GM23248 (cell line): ENCODE data around the gene FA2H. TPM values are rescaled to one million over a fixed set of nuclear protein-coding genes. Genes with fewer than 3 reads are reported as not detected.
"Not testable (repeated sequence)": the region's sequence is repeated elsewhere in the genome, so short reads cannot be mapped to it uniquely, and the experiment has no call there.

Experiments used
- DNase-seq: peaks from one replicate; pipeline ENCODE4 v3.0.0-alpha.2; 2015
- H2AFZ ChIP-seq: fragments of 200-600 bp; sonication (generic); 2 replicates; pipeline ENCODE4 v1.6.1; 2016; ENCODE audit warnings: antibody characterized with exemption
- H3F3A ChIP-seq: fragments of 200-600 bp; sonication (generic); 2 replicates; pipeline ENCODE4 v1.6.1; 2016; ENCODE audit warnings: mild to moderate bottlenecking, antibody characterized with exemption, mixed run types; ENCODE audit not compliant: insufficient read depth
- H3K27ac ChIP-seq: fragments of 200-600 bp; sonication (generic); 2 replicates; pipeline ENCODE4 v1.5.1; 2016; ENCODE audit warnings: mild to moderate bottlenecking
- H3K27me3 ChIP-seq: fragments of 200-600 bp; sonication (generic); replicated peaks from 2 replicates; pipeline ENCODE4 v1.6.1; 2016; ENCODE audit warnings: mild to moderate bottlenecking; ENCODE audit not compliant: insufficient read depth
- H3K36me3 ChIP-seq: fragments of 200-600 bp; sonication (generic); 2 replicates; pipeline ENCODE4 v1.6.1; 2016; ENCODE audit warnings: low read depth, mild to moderate bottlenecking
- H3K4me1 ChIP-seq: fragments of 200-600 bp; sonication (generic); 2 replicates; pipeline ENCODE4 v1.6.1; 2016; ENCODE audit warnings: mild to moderate bottlenecking; ENCODE audit not compliant: insufficient read depth
- H3K4me2 ChIP-seq: fragments of 200-600 bp; sonication (generic); one replicate; pipeline ENCODE4 v1.6.1; 2016; ENCODE audit warnings: mild to moderate bottlenecking; ENCODE audit not compliant: unreplicated experiment
- H3K4me3 ChIP-seq: fragments of 200-600 bp; sonication (generic); 2 replicates; pipeline ENCODE4 v1.5.1; 2016; ENCODE audit warnings: mild to moderate bottlenecking
- H3K79me2 ChIP-seq: fragments of 200-600 bp; sonication (generic); 2 replicates; pipeline ENCODE4 v1.6.1; 2016; ENCODE audit warnings: mild to moderate bottlenecking; ENCODE audit not compliant: insufficient read depth
- H3K9ac ChIP-seq: fragments of 200-600 bp; sonication (generic); 2 replicates; pipeline ENCODE4 v1.6.1; 2016; ENCODE audit warnings: mild to moderate bottlenecking
- H3K9me2 ChIP-seq: fragments of 200-600 bp; sonication (generic); 2 replicates; pipeline ENCODE4 v1.6.1; 2016; ENCODE audit warnings: mixed run types, mild to moderate bottlenecking, moderate library complexity; ENCODE audit not compliant: insufficient read depth
- H3K9me3 ChIP-seq: fragments of 200-600 bp; sonication (generic); one replicate; pipeline ENCODE4 v1.6.1; 2017; ENCODE audit warnings: low read depth
- H4K20me1 ChIP-seq: fragments of 200-600 bp; sonication (generic); 2 replicates; pipeline ENCODE4 v1.6.0; 2016; ENCODE audit not compliant: insufficient read depth
- EZH2 ChIP-seq: fragments of 200-600 bp; sonication (generic); IDR thresholded peaks from 2 replicates; pipeline ENCODE4 v1.6.1; 2018; ENCODE audit warnings: antibody characterized with exemption, mild to moderate bottlenecking; ENCODE audit not compliant: insufficient read depth, poor library complexity, severe bottlenecking
- EZH2phosphoT487 ChIP-seq: fragments of 200-600 bp; sonication (generic); IDR thresholded peaks from 2 replicates; pipeline ENCODE4 v1.6.1; 2018; ENCODE audit warnings: antibody characterized with exemption, moderate library complexity, mild to moderate bottlenecking, low read depth; ENCODE audit not compliant: insufficient read depth
- WGBS, 2 experiments: methylation state at CpG; one replicate each; pipeline ENCODE4 v1.1.6; 2015 to 2017; ENCODE audit warnings: low lambda C conversion rate in 2 of 2, low coverage in 1 of 2; ENCODE audit errors: missing lambda C conversion rate in 2 of 2; 5-methylcytosine and 5-hydroxymethylcytosine counted together
- in situ Hi-C: fragments of 300-500 bp; cut with MboI; formaldehyde crosslinking; loops from 2 replicates; pipeline ENCODE4 v1.15.0; 2020
- polyA plus RNA-seq: library from polyadenylated mRNA; unstranded; fragments of >200 nt; fragmentation: Nextera tagmentation; extraction: Ambion mirVana; gene quantifications from 2 replicates; pipeline ENCODE4 v1.2.1, GENCODE V29; 2016
- total RNA-seq: library from RNA; depleted of rRNA; stranded (reverse); fragments of >200 nt; shearing (Covaris generic); gene quantifications from 2 replicates; pipeline ENCODE4 v1.2.3, GENCODE V29; 2014

Gene FA2H
- total and polyA plus RNA-seq, 2 experiments from 2014 or later: not detected

DNA sequence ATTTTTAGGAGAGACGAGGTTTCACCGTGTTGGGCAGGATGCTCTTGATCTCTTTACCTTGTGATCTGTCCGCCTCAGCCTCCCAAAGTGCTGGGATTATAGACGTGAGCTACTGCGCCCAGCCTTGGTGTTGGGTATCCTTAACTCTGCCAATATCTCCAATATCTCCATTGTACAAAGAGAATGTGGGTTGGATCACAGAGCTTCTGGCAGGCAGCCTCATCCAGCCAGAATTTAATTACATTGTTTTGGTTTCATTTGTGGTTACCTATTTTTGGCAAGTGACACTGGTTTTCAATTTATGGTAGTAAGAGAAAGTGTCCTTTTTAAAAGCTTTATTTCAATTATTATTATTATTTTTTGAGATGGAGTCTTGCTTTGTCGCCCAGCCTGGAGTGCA, 93.9 kb downstream of the FA2H start:
- Histone ChIP-seq H2AFZ (no peak overlapping the region), H4K20me1 (no peaks in the 10 kb centered on the region), H3K9me3 (no peaks in the 10 kb centered on the region), H3K79me2 (no peaks in the 10 kb centered on the region), H3K9ac (no peak overlapping the region), H3K4me1 (no peaks in the 10 kb centered on the region), H3K9me2 (no peaks in the 10 kb centered on the region), H3K4me3 (no peak overlapping the region), H3K27ac (no peak overlapping the region), H3K27me3 (no peaks in the 10 kb centered on the region), H3K36me3 (no peaks in the 10 kb centered on the region), H3K4me2 (no peak overlapping the region), H3F3A (no peaks in the 10 kb centered on the region)
- no peak for TF ChIP-seq EZH2
- TF ChIP-seq EZH2phosphoT487: no peak
- DNase-seq: no peak
- in situ Hi-C loops: no loop called here
- WGBS, 2 experiments: 79 to 85% methylated on average over 6 of the region's 6 CpGs

DNA sequence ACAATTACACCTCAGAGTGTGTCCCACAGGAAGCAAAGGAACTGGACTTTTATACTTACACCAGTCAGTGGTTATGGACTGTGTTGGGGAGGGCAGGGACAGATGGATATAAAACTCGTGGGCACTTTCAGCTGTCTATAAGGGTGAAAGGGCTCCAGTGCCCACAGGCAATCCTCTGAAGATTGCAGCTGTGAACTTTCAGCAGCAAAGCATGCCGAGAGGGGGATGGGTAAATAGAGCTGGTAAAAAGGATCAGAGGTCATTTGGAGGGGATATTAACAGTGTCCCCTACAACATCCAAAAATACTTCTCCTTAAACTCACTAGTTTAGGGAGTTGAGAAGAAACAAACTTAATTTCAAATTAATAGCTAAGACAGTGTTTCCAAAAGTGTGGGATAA, 94.6 kb downstream of the FA2H start:
- Histone ChIP-seq H3K36me3 (no peaks in the 10 kb centered on the region), H3K27me3 (no peaks in the 10 kb centered on the region), H3K9ac (no peak overlapping the region), H4K20me1 (no peaks in the 10 kb centered on the region), H3K4me2 (no peak overlapping the region), H3K4me1 (no peaks in the 10 kb centered on the region), H2AFZ (no peak overlapping the region), H3K4me3 (no peak overlapping the region), H3K9me3 (no peaks in the 10 kb centered on the region), H3K9me2 (no peaks in the 10 kb centered on the region), H3F3A (no peaks in the 10 kb centered on the region), H3K27ac (no peak overlapping the region), H3K79me2 (no peaks in the 10 kb centered on the region)
- TF ChIP-seq EZH2: no peak
- in situ Hi-C loops: no loop called here
- DNase-seq: no peak
- 47 to 55% methylated on average over 2 of the region's 2 CpGs for whole genome bisulfite sequencing, 2 experiments

DNA sequence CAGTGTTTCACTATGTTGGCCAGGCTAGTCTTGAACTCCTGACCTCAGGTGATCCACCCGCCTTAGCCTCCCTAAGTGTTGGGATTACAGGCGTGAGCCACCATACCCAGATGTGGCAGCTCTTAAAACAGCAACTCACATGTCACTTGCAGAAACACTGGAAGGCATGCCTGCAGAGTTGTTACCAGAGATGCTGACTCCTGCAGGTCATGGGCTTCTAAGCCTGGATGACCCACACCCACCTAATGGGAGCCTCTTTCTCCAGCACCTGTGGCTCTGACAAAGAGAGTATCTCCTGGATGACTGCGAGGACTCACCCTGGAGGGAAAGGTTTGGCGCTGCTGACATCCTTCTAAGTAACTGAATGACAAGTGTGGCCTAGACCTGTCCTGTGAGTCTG, 96.8 kb downstream of the FA2H start:
- Histone ChIP-seq H3K4me1 (no peaks in the 10 kb centered on the region), H3K4me3 (no peak overlapping the region), H3F3A (no peaks in the 10 kb centered on the region), H3K27ac (no peak overlapping the region), H3K36me3 (no peaks in the 10 kb centered on the region), H2AFZ (no peak overlapping the region), H3K27me3 (no peaks in the 10 kb centered on the region), H3K9me2 (no peaks in the 10 kb centered on the region), H3K4me2 (no peak overlapping the region), H3K9me3 (no peaks in the 10 kb centered on the region), H4K20me1 (no peaks in the 10 kb centered on the region), H3K79me2 (no peaks in the 10 kb centered on the region), H3K9ac (no peak overlapping the region)
- no peak for TF ChIP-seq EZH2phosphoT487
- TF ChIP-seq EZH2: no peak
- 97 to 99% methylated on average over 4 of the region's 4 CpGs for WGBS, 2 experiments
- no peak for DNase-seq
- in situ Hi-C loops: no loop called here

DNA sequence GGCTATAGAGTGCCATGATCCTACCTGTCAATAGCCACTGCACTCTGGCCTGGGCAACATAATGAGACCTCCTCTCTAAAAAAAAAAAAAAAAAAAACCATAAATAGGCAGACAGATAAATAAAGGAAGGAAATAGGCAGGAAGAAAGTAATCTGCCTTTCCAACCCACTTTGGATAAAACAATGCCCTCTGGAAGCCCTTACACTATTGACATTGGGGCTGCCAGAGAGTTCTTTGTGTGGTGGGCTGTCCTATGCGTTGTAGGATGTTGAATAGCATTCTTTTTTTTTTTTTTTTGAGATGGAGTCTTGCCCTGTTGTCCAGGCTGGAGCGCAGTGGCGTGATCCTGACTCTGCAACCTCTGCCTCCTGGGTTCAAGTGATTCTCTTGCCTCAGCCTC, 100.7 kb downstream of the FA2H start:
- Histone ChIP-seq H3K79me2 (no peaks in the 10 kb centered on the region), H3K4me3 (no peak overlapping the region), H3K4me2 (no peak overlapping the region), H3K4me1 (no peaks in the 10 kb centered on the region), H3K9me2 (no peaks in the 10 kb centered on the region), H3K9ac (no peak overlapping the region), H3K27me3 (no peaks in the 10 kb centered on the region), H3K36me3 (no peaks in the 10 kb centered on the region), H3K9me3 (no peaks in the 10 kb centered on the region), H3F3A (no peaks in the 10 kb centered on the region), H4K20me1 (no peaks in the 10 kb centered on the region), H2AFZ (no peak overlapping the region), H3K27ac (no peak overlapping the region)
- 65 to 85% methylated on average over 1 to 3 of the region's 3 CpGs for WGBS, 2 experiments
- no peak for DNase-seq
- TF ChIP-seq EZH2 (no peak), EZH2phosphoT487 (no peak)
- in situ Hi-C loops: no loop called here

DNA sequence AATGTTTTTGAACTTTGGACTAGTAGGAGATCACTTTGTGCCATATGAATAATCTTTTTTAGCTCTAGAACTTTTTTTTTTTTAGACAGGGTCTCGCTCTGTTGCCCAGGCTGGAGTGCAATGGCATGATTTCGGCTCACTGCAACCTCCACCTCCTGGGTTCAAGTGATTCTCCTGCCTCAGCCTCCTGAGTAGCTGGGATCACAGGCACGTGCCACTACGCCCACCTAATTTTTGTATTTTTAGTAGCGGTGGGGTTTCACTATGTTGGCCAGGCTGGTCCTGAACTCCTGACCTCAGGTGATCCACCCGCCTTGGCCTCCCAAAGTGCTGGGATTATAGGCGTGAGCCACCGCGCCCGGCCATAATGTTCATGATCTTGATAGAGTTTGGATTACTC, 105.7 kb downstream of the FA2H start:
- H3K36me3 ChIP-seq, H3K4me3 ChIP-seq, H3K27ac ChIP-seq, H3K27me3 ChIP-seq, H3F3A ChIP-seq, H4K20me1 ChIP-seq, H3K9ac ChIP-seq, H3K9me3 ChIP-seq, DNase-seq, H3K4me1 ChIP-seq, H3K9me2 ChIP-seq, in situ Hi-C loops, H2AFZ ChIP-seq, H3K4me2 ChIP-seq: not testable (repeated sequence)
- H3K79me2 ChIP-seq: peaks cover 28% of the 10 kb centered on the region
- 94 to 97% methylated on average over 10 of the region's 10 CpGs for WGBS, 2 experiments
